HL-60 (cell line): ENCODE data around the gene AAMDC.
"Not testable (repeated sequence)": the region's sequence is repeated elsewhere in the genome, so short reads cannot be mapped to it uniquely, and the experiment has no call there.

Source experiments
- DNase-seq, 2 experiments: peaks; one replicate each; pipeline ENCODE4 v3.0.0-alpha.2; 2010 to 2020; ENCODE audit warnings: low read depth in 1 of 2, low spot score in 1 of 2
- H3K27ac ChIP-seq: fragments of 250-450 bp; sonication (Bioruptor Pico); replicated peaks from 2 replicates; pipeline ENCODE4 v1.5.1; 2020; ENCODE audit warnings: mild to moderate bottlenecking, moderate library complexity
- H3K27me3 ChIP-seq: fragments of 250-450 bp; sonication (Bioruptor Pico); 2 replicates; pipeline ENCODE4 v1.5.1; 2021; ENCODE audit warnings: mild to moderate bottlenecking, moderate library complexity; ENCODE audit not compliant: insufficient read depth, poor library complexity, severe bottlenecking
- H3K4me3 ChIP-seq: replicated peaks from 2 replicates; pipeline ENCODE4 v1.5.1; 2011; ENCODE audit warnings: mild to moderate bottlenecking, control low read depth, low read length; ENCODE audit not compliant: insufficient read depth

The AAMDC gene

GRCh38 chr11:77914307-77914791 lies 93.4 kb downstream of the AAMDC start:
- not testable (repeated sequence) for H3K27me3 ChIP-seq, DNase-seq, H3K4me3 ChIP-seq, H3K27ac ChIP-seq

- not testable (repeated sequence) for H3K27me3 ChIP-seq, H3K27ac ChIP-seq, DNase-seq, H3K4me3 ChIP-seq
These were observed 96.8 kb downstream of the AAMDC start for GRCh38 chr11:77917713-77918112.
